ENCODE results near the gene SYT6. TPM values are rescaled to one million over a fixed set of nuclear protein-coding genes. Genes with fewer than 3 reads are reported as not detected.
"Not testable (repeated sequence)": the region's sequence is repeated elsewhere in the genome, so short reads cannot be mapped to it uniquely, and the experiment has no call there.

The SYT6 gene
- total RNA-seq, 1 experiment from 2014 or later = not detected

- DNase-seq (ENCODE audit: low read depth, low spot score) = no peak
- in situ Hi-C loops (cut with HindIII; ENCODE audit: low pct_unique_long_range_greater_than_20kb, low sequenced_read_pairs) = no loop called here
Measured at GRCh38 chr1:114087495-114087894, 66.2 kb downstream of the SYT6 start.

GRCh38 chr1:114086601-114087368 lies 66.9 kb downstream of the SYT6 start:
- no peak for DNase-seq (ENCODE audit: low read depth, low spot score)
- in situ Hi-C loops (cut with HindIII; ENCODE audit: low pct_unique_long_range_greater_than_20kb, low sequenced_read_pairs) = no loop called here

GRCh38 chr1:114082867-114083585 lies 70.6 kb downstream of the SYT6 start:
- no peak for DNase-seq (ENCODE audit: low read depth, low spot score)
- in situ Hi-C loops (cut with HindIII; ENCODE audit: low pct_unique_long_range_greater_than_20kb, low sequenced_read_pairs) = no loop called here

GRCh38 chr1:114082304-114082630 lies 71.4 kb downstream of the SYT6 start:
- DNase-seq (ENCODE audit: low read depth, low spot score) = no peak
- in situ Hi-C loops (cut with HindIII; ENCODE audit: low pct_unique_long_range_greater_than_20kb, low sequenced_read_pairs) = no loop called here

GRCh38 chr1:114081437-114082303 lies 72.0 kb downstream of the SYT6 start:
- DNase-seq (ENCODE audit: low read depth, low spot score) = no peak
- in situ Hi-C loops (cut with HindIII; ENCODE audit: low pct_unique_long_range_greater_than_20kb, low sequenced_read_pairs) = no loop called here

GRCh38 chr1:114080511-114081436 lies 72.9 kb downstream of the SYT6 start:
- DNase-seq (ENCODE audit: low read depth, low spot score) = no peak
- in situ Hi-C loops (cut with HindIII; ENCODE audit: low pct_unique_long_range_greater_than_20kb, low sequenced_read_pairs) = no loop called here

GRCh38 chr1:114079596-114080190 lies 74.0 kb downstream of the SYT6 start:
- no peak for DNase-seq (ENCODE audit: low read depth, low spot score)
- in situ Hi-C loops (cut with HindIII; ENCODE audit: low pct_unique_long_range_greater_than_20kb, low sequenced_read_pairs) = no loop called here

- no peak for DNase-seq (ENCODE audit: low read depth, low spot score)
- in situ Hi-C loops (cut with HindIII; ENCODE audit: low pct_unique_long_range_greater_than_20kb, low sequenced_read_pairs) = no loop called here
Measured at GRCh38 chr1:114078116-114078515, 75.6 kb downstream of the SYT6 start.

GRCh38 chr1:114077188-114077587 lies 76.5 kb downstream of the SYT6 start:
- in situ Hi-C loops (cut with HindIII; ENCODE audit: low pct_unique_long_range_greater_than_20kb, low sequenced_read_pairs) = no loop called here

GRCh38 chr1:114076308-114076707 lies 77.4 kb downstream of the SYT6 start:
- in situ Hi-C loops (cut with HindIII; ENCODE audit: low pct_unique_long_range_greater_than_20kb, low sequenced_read_pairs) = no loop called here
- no peak for DNase-seq (ENCODE audit: low read depth, low spot score)

More at GRCh38 chr1:114077188-114077587, 76.5 kb downstream of the SYT6 start:
- no peak for DNase-seq (ENCODE audit: low read depth, low spot score)

- DNase-seq (ENCODE audit: low read depth, low spot score) = no peak
- in situ Hi-C loops (cut with HindIII; ENCODE audit: low pct_unique_long_range_greater_than_20kb, low sequenced_read_pairs) = no loop called here
Measured at GRCh38 chr1:114075546-114076242, 78.0 kb downstream of the SYT6 start.

GRCh38 chr1:114075105-114075504 lies 78.6 kb downstream of the SYT6 start:
- no peak for DNase-seq (ENCODE audit: low read depth, low spot score)
- in situ Hi-C loops (cut with HindIII; ENCODE audit: low pct_unique_long_range_greater_than_20kb, low sequenced_read_pairs) = no loop called here

GRCh38 chr1:114072246-114072645 lies 81.4 kb downstream of the SYT6 start:
- in situ Hi-C loops (cut with HindIII; ENCODE audit: low pct_unique_long_range_greater_than_20kb, low sequenced_read_pairs) = no loop called here

GRCh38 chr1:114069762-114070161 lies 83.9 kb downstream of the SYT6 start:
- DNase-seq (ENCODE audit: low read depth, low spot score); in situ Hi-C loops (cut with HindIII; ENCODE audit: low pct_unique_long_range_greater_than_20kb, low sequenced_read_pairs): not testable (repeated sequence)

More at GRCh38 chr1:114072246-114072645, 81.4 kb downstream of the SYT6 start:
- no peak for DNase-seq (ENCODE audit: low read depth, low spot score)

- DNase-seq (ENCODE audit: low read depth, low spot score); in situ Hi-C loops (cut with HindIII; ENCODE audit: low pct_unique_long_range_greater_than_20kb, low sequenced_read_pairs): not testable (repeated sequence)
Measured at GRCh38 chr1:114068684-114069083, 85.0 kb downstream of the SYT6 start.

GRCh38 chr1:114065671-114066070 lies 88.0 kb downstream of the SYT6 start:
- not testable (repeated sequence) for DNase-seq (ENCODE audit: low read depth, low spot score)

More at GRCh38 chr1:114065671-114066070, 88.0 kb downstream of the SYT6 start:
- in situ Hi-C loops (cut with HindIII; ENCODE audit: low pct_unique_long_range_greater_than_20kb, low sequenced_read_pairs) = not testable (repeated sequence)

Measured in SK-MEL-5 (cell line).